MM.1S (cell line): ENCODE results near the gene NMB.

Experiments used
- EZH2 ChIP-seq: fragments of 300-600 bp; sonication (generic); optimal IDR thresholded peaks from 2 replicates; pipeline ENCODE3; 2017; ENCODE audit warnings: low read depth, mild to moderate bottlenecking, antibody characterized with exemption, low read length, mixed read lengths
- EZH2phosphoT487 ChIP-seq: fragments of 300-600 bp; sonication (generic); IDR thresholded peaks from 2 replicates; pipeline ENCODE4 v1.6.1; 2018; ENCODE audit warnings: antibody characterized with exemption, low read length
- TF ChIP-seq, protein P1 (sequence below): fragments of 300-600 bp; sonication (generic); IDR thresholded peaks from 2 replicates; pipeline ENCODE4 v1.5.1; 2016; ENCODE audit warnings: antibody characterized with exemption, low read length, mixed read lengths

GRCh38 chr15:84605554-84605882 lies 52.5 kb downstream of the NMB start:
- TF ChIP-seq, protein P1, sequence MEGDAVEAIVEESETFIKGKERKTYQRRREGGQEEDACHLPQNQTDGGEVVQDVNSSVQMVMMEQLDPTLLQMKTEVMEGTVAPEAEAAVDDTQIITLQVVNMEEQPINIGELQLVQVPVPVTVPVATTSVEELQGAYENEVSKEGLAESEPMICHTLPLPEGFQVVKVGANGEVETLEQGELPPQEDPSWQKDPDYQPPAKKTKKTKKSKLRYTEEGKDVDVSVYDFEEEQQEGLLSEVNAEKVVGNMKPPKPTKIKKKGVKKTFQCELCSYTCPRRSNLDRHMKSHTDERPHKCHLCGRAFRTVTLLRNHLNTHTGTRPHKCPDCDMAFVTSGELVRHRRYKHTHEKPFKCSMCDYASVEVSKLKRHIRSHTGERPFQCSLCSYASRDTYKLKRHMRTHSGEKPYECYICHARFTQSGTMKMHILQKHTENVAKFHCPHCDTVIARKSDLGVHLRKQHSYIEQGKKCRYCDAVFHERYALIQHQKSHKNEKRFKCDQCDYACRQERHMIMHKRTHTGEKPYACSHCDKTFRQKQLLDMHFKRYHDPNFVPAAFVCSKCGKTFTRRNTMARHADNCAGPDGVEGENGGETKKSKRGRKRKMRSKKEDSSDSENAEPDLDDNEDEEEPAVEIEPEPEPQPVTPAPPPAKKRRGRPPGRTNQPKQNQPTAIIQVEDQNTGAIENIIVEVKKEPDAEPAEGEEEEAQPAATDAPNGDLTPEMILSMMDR: no peak
- TF ChIP-seq EZH2 (no peak), EZH2phosphoT487 (no peak)
